Upper lobe of left lung (tissue), 4 donors: Measurements from ENCODE around the gene GAGE12G.
"Not testable (repeated sequence)": the region's sequence is repeated elsewhere in the genome, so short reads cannot be mapped to it uniquely, and the experiment has no call there.

Source experiments
- EP300 ChIP-seq, 4 donors: sonication (generic); formaldehyde crosslinking; IDR thresholded peaks; one replicate each; pipeline ENCODE4 v1.5.1; 2017; ENCODE audit warnings: antibody characterized with exemption in 4 of 4, control low read depth in 2 of 4
- POLR2A ChIP-seq, 4 donors: fragments of 450-650 bp; IDR thresholded peaks; one replicate each; pipeline ENCODE4 v1.5.1; 2016 to 2017; ENCODE audit warnings: antibody characterized with exemption in 4 of 4, mild to moderate bottlenecking in 2 of 4
- POLR2AphosphoS5 ChIP-seq, 2 donors: sonication (generic); formaldehyde crosslinking; IDR thresholded peaks; one replicate each; pipeline ENCODE4 v1.5.1; 2017; ENCODE audit warnings: antibody characterized with exemption in 2 of 2
- TF ChIP-seq, protein P1 (sequence below), 6 experiments: fragments of 450-650 bp in 4 of 6; fragments of 200-600 bp in 2 of 6; sonication (generic) in 2 of 6; IDR thresholded peaks; one replicate each; pipeline ENCODE4 v1.5.1; 2016 to 2019; ENCODE audit warnings: antibody characterized with exemption in 6 of 6

DNA sequence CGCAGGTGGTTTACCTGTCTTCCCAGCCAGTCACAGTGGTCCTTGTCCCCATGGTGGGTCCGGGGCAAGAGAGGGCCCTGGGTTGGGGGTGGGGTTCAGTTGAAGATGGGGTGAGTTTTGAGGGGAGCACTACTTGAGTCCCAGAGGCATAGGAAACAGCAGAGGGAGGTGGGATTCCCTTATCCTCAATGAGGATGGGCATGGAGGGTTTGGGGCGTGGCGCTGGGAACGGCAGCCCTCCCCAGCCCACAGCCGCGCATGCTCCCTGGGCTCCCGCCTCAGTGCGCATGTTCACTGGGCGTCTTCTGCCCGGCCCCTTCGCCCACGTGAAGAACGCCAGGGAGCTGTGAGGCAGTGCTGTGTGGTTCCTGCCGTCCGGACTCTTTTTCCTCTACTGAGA lies 9.7 kb upstream of the GAGE12G start, which contains the start of gene GAGE12F:
- not testable (repeated sequence) for TF ChIP-seq POLR2AphosphoS5, POLR2A, EP300 (IDR thresholded peaks at IDR 0.05)
- TF ChIP-seq, protein P1, sequence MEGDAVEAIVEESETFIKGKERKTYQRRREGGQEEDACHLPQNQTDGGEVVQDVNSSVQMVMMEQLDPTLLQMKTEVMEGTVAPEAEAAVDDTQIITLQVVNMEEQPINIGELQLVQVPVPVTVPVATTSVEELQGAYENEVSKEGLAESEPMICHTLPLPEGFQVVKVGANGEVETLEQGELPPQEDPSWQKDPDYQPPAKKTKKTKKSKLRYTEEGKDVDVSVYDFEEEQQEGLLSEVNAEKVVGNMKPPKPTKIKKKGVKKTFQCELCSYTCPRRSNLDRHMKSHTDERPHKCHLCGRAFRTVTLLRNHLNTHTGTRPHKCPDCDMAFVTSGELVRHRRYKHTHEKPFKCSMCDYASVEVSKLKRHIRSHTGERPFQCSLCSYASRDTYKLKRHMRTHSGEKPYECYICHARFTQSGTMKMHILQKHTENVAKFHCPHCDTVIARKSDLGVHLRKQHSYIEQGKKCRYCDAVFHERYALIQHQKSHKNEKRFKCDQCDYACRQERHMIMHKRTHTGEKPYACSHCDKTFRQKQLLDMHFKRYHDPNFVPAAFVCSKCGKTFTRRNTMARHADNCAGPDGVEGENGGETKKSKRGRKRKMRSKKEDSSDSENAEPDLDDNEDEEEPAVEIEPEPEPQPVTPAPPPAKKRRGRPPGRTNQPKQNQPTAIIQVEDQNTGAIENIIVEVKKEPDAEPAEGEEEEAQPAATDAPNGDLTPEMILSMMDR (IDR thresholded peaks at IDR 0.05): not testable (repeated sequence)
